GM21367 (cell line): Measurements from ENCODE around the gene ADTRP.

Experiments
- ATAC-seq: cut with Tn5 transposase; IDR thresholded peaks from one replicate; pipeline ENCODE4 v1.9.1; 2021; ENCODE audit not compliant: unreplicated experiment

The ADTRP gene

DNA sequence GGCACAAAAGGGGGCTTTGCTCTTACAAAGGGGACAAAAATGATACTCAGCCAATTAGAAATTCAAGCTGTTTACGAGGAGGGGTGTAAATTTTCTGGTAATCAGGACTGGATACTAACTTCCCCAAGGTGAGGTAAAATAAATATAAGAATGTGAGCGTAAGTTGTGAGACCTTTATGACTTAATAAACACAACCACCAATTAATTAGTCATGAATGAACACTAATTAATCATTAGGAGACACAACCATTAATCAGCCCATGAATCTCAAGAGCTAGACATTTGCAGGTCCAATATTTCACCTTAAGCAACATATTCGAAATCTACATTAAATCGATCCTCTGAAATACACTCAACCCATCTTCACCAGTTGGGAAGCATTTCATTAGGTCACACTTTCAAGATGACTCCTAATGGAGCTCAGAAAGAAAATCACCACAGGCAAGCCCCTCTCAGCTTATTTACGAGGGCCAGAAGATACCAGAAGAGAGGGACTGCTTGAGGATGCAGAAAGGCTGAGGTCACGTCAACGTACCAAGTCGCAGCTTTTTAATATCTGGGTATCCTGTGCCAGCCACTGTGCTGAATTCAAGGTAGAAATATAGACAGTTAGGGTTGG, 2.7 kb downstream of the ADTRP start:
- no peak for ATAC-seq

DNA sequence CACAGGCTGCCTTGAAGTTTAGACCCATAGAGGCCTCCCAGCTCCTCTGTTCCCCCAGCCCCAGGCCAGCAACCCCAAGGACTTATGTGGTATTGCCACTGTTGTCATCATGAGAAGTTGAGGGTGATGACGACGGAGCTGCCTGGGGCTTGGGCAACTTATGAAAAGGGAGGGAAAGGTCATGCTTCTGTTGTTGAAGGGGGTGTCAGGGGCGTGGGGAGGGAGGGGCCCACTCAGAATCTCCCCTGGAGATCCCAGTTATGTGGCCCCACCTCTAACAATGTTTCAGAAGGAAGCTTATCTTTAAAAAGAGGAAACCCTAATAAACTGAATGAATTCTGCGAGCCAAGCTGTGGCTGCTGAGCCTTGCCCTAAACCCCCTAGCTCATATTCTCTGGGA, 4.2 kb downstream of the ADTRP start:
- ATAC-seq: no peak

GRCh38 chr6:11773581-11773980, 5.0 kb downstream of the ADTRP start:
- no peak for ATAC-seq

DNA sequence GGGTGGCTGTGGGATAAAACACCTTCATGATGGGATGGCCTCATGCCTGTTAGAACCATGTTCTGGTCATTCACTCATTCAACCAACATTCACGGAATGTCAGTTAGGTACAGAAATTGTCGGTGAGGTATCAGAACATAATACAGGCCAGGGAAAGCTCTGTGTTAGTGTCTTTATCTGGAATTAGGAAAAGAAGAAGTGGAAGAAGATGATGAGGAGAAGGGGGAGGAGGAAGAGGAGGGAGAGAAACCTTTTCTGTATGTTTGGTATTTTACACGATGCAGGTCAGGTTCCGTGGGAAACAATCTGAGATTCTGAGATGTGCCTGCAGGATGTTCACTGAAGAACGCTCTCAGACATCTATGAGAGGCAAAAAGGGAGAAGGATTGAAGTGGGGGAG, 5.6 kb downstream of the ADTRP start:
- no peak for ATAC-seq

DNA sequence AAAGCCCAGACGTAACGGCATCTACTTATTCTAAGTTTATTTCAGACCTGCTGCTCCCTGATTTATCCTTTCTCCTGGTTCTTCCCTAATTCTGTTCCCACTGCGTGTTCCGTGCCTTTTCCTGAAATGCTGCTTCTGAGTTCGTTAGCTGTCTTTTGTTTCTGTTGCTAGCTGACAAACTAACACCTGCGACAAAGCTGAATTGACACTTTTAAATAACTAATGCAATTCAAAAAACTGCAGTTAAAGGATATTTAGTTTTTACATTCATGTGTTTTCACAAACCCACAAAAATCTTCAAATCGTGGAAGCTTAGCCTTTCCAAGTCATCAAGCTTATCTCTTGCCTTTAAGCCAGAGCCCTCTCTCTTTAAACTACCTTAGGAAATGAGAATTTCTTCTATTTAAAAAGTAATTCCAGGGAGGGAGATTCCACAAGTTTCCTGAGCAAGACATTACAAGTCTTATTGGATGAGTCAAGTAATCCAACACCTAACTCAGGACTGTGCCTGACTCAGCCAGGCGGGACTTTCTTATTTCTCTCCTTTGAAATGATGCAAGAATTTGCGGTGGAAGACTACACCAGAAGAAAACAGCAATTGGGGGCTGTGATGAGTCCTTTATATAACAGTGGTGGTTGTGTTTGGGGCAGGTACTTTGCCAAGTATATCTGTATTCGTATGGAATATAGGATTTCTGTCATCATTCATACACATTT, 6.3 kb downstream of the ADTRP start:
- ATAC-seq: no peak

- ATAC-seq: no peak
These were observed 7.0 kb downstream of the ADTRP start for GRCh38 chr6:11771473-11772048.

DNA sequence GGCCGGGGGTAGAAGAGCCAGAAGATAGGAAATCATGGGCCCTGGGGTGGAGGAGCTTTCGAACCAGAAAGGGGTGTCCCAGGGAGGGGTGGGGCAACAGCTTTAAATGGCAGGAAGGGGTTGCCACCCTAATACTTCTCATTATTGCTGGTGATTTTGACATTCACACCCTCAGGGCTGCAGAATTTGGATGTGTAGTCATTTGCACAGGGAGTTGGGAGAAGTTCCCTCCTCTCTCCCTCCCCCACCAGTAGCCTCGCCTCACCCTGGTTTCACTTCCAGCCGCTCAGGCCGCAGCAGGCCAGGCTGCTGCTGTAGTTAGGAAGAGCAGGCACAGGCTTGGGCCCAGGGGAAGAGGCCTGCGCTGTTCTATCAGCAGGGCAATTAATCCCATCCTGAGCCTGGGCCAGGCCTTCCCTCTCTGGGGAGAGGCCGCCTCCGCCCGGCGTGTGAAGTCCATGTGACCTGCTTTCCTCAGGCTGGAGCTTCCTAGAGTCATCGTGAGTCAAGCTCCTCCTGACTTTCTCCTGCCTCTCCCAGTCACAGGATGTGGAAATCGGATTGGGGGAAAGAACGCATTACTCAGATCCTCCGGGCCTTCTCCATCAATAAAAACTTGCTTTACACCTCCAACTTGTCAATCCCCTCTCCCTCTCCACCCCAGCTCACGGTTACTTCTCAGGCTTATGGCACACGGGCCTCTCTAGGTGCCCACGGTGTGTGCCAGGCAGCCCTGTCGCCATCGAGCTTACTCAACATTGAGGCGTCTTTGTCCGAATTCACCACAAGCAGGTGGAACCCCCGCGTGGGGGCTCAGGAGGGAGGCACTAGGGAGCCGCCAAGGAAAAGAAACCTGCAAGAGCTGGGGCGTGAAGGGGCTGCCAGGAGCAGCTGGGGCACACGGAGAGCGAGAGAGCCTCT, 7.8 kb downstream of the ADTRP start:
- ATAC-seq: no peak

GRCh38 chr6:11769811-11770545, 8.6 kb downstream of the ADTRP start:
- ATAC-seq: no peak

DNA sequence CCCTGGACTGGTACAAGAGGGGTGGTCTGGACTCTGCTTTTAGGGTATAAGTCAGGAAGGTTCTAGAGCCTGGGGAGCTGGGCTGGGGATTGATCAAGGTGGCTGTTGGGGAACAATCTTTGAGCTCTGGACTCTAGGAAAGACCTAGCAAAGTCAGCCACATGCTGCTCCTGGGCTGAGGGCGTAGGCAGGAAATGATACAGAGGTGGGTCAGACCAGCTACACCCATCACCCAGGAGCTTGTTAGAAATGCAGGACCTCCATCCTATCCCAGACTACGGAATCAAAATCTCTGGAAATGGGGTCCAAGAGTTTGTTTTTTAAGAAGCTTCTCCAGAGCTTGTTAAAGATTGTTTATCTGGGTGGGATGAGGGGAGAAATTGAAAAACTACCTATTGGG, 9.4 kb downstream of the ADTRP start:
- ATAC-seq: no peak

DNA sequence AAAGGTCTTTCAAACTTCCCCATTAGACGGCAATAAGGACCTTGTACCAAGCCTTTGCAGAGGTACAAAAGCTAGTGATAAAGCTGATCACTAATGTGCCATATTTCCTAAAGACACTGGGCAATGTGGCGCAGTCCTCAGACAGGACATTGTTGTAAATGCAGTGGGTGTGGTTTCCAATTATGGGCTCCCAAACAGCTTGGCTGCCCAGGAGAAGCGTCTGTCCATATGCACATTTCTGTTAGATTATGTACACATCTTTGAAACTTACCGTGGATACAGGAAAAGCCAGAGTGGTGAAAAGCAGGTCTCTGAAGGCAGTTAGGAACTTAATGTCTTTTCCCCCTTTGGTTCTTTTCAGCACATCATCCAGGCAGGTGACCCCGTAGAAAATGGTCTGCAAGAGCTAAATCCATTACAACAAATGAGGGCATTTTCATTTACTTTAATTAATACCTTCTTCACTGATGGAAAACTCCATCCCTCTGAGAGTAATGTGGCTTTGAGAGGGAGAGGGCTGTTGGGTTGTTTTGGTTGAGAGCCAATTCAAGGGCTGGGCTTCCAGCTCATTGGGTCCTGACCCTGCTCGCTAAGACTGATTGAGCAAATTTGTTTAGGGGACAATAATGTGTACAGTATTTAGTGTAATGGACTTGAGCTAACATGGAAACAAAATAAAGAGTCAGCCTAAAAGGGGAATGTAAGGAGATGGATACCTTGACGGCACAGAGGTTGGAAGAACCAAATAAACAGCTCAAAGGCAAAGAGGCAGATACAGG, 10.4 kb downstream of the ADTRP start:
- no peak for ATAC-seq

- no peak for ATAC-seq
These were observed 11.1 kb downstream of the ADTRP start for GRCh38 chr6:11767458-11767857.

DNA sequence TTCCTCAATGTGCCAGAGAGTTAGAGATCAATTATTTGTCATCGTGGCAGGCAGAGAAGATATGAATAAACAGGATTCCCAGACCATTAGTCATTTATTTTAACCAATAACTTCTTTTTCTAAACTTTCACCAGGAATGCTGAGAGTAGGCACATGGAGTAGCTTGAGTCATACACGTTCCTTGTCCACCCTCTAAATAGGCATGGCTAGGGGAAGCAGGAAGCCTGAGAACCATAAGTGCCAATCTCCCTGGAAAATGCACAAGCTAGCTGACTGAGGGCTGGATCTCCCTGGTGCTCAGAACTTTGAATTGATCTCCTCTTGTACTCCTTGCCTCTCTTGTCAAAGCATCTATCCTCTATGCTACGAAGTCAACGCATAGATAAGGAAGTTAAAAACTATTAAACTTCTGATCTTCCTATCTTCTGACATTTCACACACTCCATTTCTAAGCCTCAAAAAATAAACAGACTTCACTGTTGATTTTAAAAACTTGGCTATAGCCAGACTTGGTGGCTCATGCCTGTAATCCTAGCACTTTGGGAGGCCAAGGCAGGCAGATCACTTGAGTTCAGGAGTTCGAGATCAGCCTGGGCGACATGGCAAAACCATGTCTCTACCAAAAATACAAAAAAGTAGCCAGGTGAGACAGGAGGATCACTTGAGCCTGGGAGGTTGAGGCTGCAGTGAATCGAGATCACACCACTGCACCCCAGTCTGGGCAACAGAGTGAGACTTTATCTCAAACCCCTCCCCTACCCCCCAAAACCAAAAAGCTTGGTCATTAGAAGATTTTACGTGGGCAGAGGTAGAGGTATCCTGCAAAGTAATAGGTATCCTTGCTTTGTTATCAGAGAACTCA, 11.8 kb downstream of the ADTRP start:
- no peak for ATAC-seq

DNA sequence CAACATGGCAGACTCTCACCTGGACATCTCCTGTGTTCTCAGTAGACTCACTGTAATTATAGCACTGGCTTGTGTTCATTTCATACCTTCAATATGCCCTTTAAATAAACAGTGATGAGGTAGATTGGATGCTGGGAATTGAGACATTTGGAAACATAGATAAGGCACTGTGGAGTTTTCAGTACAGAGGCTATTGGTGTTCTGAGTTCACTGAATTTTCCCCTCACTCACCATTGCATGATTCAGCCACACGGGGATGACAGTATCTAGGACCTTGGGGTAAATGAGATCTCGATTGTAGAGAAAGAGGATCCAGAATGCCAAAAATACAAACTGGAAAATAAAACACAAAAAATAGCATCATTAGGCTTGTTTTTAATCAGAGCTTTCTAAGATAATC, 12.6 kb downstream of the ADTRP start:
- no peak for ATAC-seq

GRCh38 chr6:11764250-11764604, 14.4 kb downstream of the ADTRP start:
- ATAC-seq: no peak

DNA sequence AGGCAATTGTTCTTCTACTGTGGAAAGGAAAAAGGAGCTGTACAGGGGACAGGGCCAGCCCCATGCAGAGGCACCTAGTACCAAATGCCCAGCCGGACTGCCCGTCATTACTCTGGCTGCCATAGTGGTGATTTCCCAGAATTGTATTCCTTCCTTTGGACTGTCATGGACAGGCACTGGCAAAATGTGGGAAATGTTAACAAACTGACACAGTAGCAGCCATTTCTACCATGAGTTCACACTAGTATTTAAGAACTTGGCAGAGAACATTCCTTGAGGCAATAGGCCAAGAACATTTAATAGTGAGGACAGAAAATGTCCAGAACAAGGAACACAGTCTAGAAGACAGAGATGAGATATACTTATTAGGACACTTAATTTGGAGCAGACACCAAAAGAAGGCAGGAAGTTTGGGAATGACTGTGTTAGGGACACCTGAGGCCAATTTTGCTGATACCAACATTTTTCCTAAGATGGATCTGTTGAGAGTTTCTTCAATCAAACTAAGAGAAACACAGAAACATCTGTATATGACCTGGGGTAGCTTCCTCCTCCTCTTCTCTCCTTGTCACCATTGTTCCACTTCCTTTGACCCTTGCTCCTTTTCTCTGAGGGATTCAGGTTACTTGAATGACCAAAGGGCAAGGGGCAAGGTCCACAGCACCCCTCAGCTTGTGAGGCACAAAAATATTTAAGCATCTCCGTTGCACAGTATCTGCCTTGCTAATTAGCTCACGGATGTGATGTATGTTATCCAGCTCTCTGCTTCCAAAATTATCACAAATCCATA, 14.9 kb downstream of the ADTRP start:
- no peak for ATAC-seq

DNA sequence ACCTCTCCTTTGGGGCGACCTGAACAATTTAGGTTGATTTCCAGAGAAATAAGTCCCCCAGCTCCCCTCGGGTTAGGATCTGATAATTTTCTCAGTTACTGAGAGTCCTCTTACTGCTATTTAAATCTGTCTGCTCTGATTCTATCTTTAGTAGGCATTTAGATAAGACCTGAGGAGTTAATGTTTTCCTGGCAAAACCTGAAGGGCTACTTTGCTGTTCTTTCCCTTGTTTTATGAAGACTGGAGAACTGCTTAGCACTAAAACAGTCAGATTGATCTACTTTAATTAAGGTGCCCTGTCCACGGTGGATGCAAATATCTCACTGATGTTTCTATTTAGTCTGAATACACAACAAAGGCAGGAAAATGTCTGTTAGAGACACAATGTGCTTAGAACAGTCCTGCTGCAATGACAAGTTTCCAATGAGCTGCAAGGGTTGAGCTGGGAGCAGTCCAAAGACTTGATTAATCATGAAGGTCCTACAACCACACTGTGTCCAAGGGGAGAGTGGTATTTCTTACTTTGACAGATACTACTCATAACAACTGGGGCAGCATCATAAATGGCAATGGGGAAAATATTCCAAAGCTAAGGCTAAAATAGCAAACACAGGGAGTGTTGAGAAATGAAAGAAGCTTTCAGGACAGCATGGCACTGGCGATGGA, 15.7 kb downstream of the ADTRP start:
- no peak for ATAC-seq

- ATAC-seq: no peak
These were observed 16.6 kb downstream of the ADTRP start for GRCh38 chr6:11761744-11762620.
